ENCODE data around the gene ARMC9.

Gene ARMC9

GRCh38 chr2:231386446-231386845 is 188.0 kb downstream of the ARMC9 start:
- Histone ChIP-seq H3K27ac (ENCODE audit: extremely low read depth, low read depth, low read length) (no peak overlapping the region), H3K9me3 (ENCODE audit: control insufficient read depth, insufficient read depth, low read depth, low read length) (no peaks in the 10 kb centered on the region), H3K4me3 (ENCODE audit: low read depth, low read length) (no peak overlapping the region), H3K4me1 (ENCODE audit: control insufficient read depth, insufficient read depth, low read length) (peaks cover 6% of the 10 kb centered on the region; the same call in 1 of the 2 replicates), H3K36me3 (ENCODE audit: control insufficient read depth in 2 of 2, insufficient read depth in 1 of 2, low read length in 2 of 2) (no peaks in the 10 kb centered on the region)
- TF ChIP-seq ZNF776 (tag by site-specific recombination; IDR thresholded peaks at IDR 0.05; ENCODE audit: borderline replicate concordance): no peak
- no peak for TF ChIP-seq ZNF391 (tag by site-specific recombination; IDR thresholded peaks at IDR 0.05; ENCODE audit: borderline replicate concordance, low read depth)
- TF ChIP-seq ZNF140 (tag by site-specific recombination; IDR thresholded peaks at IDR 0.05): no peak
- no peak for TF ChIP-seq RBAK (tag by site-specific recombination; IDR thresholded peaks at IDR 0.05)
- TF ChIP-seq ZNF580 (tag by site-specific recombination; IDR thresholded peaks at IDR 0.05): no peak
- no peak for TF ChIP-seq ZNF146 (tag by site-specific recombination; IDR thresholded peaks at IDR 0.05)
- TF ChIP-seq ELK4 (IDR thresholded peaks at IDR 0.05; ENCODE audit: borderline replicate concordance, low read depth, low read length): no peak
- no peak for TF ChIP-seq ZNF112 (tag by site-specific recombination; IDR thresholded peaks at IDR 0.05)
- no peak for TF ChIP-seq ZBTB44 (tag by site-specific recombination; IDR thresholded peaks at IDR 0.05)
- TF ChIP-seq ZNF121 (tag by site-specific recombination; IDR thresholded peaks at IDR 0.05): no peak
- POLR2A ChIA-PET: interaction anchor here (0.5 kb wide), 1 partner anchor 78 kb away, joined by 3 read pairs; the partner anchor contains the start of gene NCL
- CTCF ChIA-PET: interaction anchor here (1.7 kb wide), 1 partner anchor 21 kb away, joined by 4 read pairs; no protein-coding TSS in a partner anchor

- H3K4me1 ChIP-seq (ENCODE audit: control insufficient read depth, insufficient read depth, low read length): peaks cover 6% of the 10 kb centered on the region; the same call in 1 of the 2 replicates
- H3K9me3 ChIP-seq (ENCODE audit: control insufficient read depth, insufficient read depth, low read depth, low read length): no peaks in the 10 kb centered on the region
- ChIA-PET CTCF (interaction anchor here (0.5 kb wide), 1 partner anchor 564 kb away, joined by 4 read pairs; no protein-coding TSS in a partner anchor), POLR2A (no interaction called here)
- no peak overlapping the region for H3K4me3 ChIP-seq (ENCODE audit: low read depth, low read length)
- TF ChIP-seq ZNF175 (tag by site-specific recombination; IDR thresholded peaks at IDR 0.05): no peak
- TF ChIP-seq ZIC2 (tag by site-specific recombination; IDR thresholded peaks at IDR 0.05): 0 out of 2 replicates have a peak, but pooled peaks have one; percentile 15
- H3K27ac ChIP-seq (ENCODE audit: extremely low read depth, low read depth, low read length): no peak overlapping the region
- H3K36me3 ChIP-seq (ENCODE audit: control insufficient read depth in 2 of 2, insufficient read depth in 1 of 2, low read length in 2 of 2): no peaks in the 10 kb centered on the region
These were observed 189.7 kb downstream of the ARMC9 start for GRCh38 chr2:231387904-231388724.

- no peak overlapping the region for H3K27ac ChIP-seq (ENCODE audit: extremely low read depth, low read depth, low read length)
- H3K4me3 ChIP-seq (ENCODE audit: low read depth, low read length): no peak overlapping the region
- H3K9me3 ChIP-seq (ENCODE audit: control insufficient read depth, insufficient read depth, low read depth, low read length): no peaks in the 10 kb centered on the region
- H3K4me1 ChIP-seq (ENCODE audit: control insufficient read depth, insufficient read depth, low read length): 0 out of 2 replicates have a peak, but pooled peaks cover 3% of the 10 kb centered on the region
- H3K36me3 ChIP-seq (ENCODE audit: control insufficient read depth in 2 of 2, insufficient read depth in 1 of 2, low read length in 2 of 2): no peaks in the 10 kb centered on the region
- ChIA-PET POLR2A (no interaction called here), CTCF (interaction anchor here (0.5 kb wide), 1 partner anchor 565 kb away, joined by 4 read pairs; no protein-coding TSS in a partner anchor)
- no peak for TF ChIP-seq ZNF23 (tag by site-specific recombination; IDR thresholded peaks at IDR 0.05; ENCODE audit: borderline replicate concordance)
- TF ChIP-seq ZNF366 (tag by site-specific recombination; conservative IDR thresholded peaks at IDR 0.05): no peak
- no peak for TF ChIP-seq KLF10 (tag by site-specific recombination; IDR thresholded peaks at IDR 0.05)
- TF ChIP-seq ZNF621 (tag by site-specific recombination; IDR thresholded peaks at IDR 0.05): no peak
- TF ChIP-seq ZNF626 (tag by site-specific recombination; IDR thresholded peaks at IDR 0.05): no peak
- TF ChIP-seq ZNF501 (tag by site-specific recombination; IDR thresholded peaks at IDR 0.05): no peak
- TF ChIP-seq ZNF785 (tag by site-specific recombination; IDR thresholded peaks at IDR 0.05): no peak
- TF ChIP-seq ZNF16 (tag by site-specific recombination; IDR thresholded peaks at IDR 0.05; ENCODE audit: low read depth): no peak
- no peak for TF ChIP-seq ZNF324 (tag by site-specific recombination; IDR thresholded peaks at IDR 0.05)
- TF ChIP-seq ZBTB49 (tag by site-specific recombination; IDR thresholded peaks at IDR 0.05; ENCODE audit: low read depth): no peak
- TF ChIP-seq ZNF248 (tag by site-specific recombination; IDR thresholded peaks at IDR 0.05): no peak
- TF ChIP-seq SETDB1 (IDR thresholded peaks at IDR 0.05; ENCODE audit: insufficient read length, low read length): no peak
- TF ChIP-seq ZNF585B (tag by site-specific recombination; IDR thresholded peaks at IDR 0.05): no peak
- no peak for TF ChIP-seq KLF9 (tag by site-specific recombination; IDR thresholded peaks at IDR 0.05; ENCODE audit: low read depth)
- no peak for TF ChIP-seq ZNF175 (tag by site-specific recombination; IDR thresholded peaks at IDR 0.05)
These were observed 190.4 kb downstream of the ARMC9 start for GRCh38 chr2:231388725-231389346.
